Activated naive CD4-positive, alpha-beta T cell treated with anti-CD3 and anti-CD28 coated beads, Interleukin-2, amount 10 ng/mL, durations not matched to agents 7 days and 5 days (primary cell): ENCODE data around the gene MTM1.

Source experiments
- CTCF ChIA-PET: fragments of 350-600 bp; sonication (Branson Sonifier 250); formaldehyde crosslinking; loops from one replicate; lab custom pipeline; 2021; ENCODE audit warnings: antibody characterized with exemption; lab: Charles Lee
- DNase-seq: peaks from one replicate; pipeline ENCODE4 v3.0.0-alpha.2; 2020
- H3K27ac Mint-ChIP-seq: one replicate; pipeline ENCODE4 v1.8.0; 2021; ENCODE audit warnings: mild to moderate bottlenecking, moderate library complexity, mixed read lengths
- H3K27me3 Mint-ChIP-seq: one replicate; pipeline ENCODE4 v1.8.0; 2021; ENCODE audit warnings: mild to moderate bottlenecking, mixed read lengths
- H3K36me3 Mint-ChIP-seq: one replicate; pipeline ENCODE4 v1.8.0; 2021; ENCODE audit warnings: mixed read lengths
- H3K4me1 Mint-ChIP-seq: one replicate; pipeline ENCODE4 v1.8.0; 2021; ENCODE audit warnings: mixed read lengths
- H3K4me3 Mint-ChIP-seq: one replicate; pipeline ENCODE4 v1.8.0; 2021; ENCODE audit warnings: mild to moderate bottlenecking, moderate library complexity, mixed read lengths
- H3K9me3 Mint-ChIP-seq: one replicate; pipeline ENCODE4 v1.8.0; 2021; ENCODE audit warnings: mixed read lengths

MTM1 gene

GRCh38 chrX:150568320-150569154 lies at the start of gene MTM1:
TSS of gene MTM1 (plus strand) at chrX:150568621. CDS start at chrX:150592615, 23,994 bp downstream.
- peak; percentile 93 for DNase-seq
- peak within 1 kb of the TSS; percentile 82 for H3K4me3 Mint-ChIP-seq
- H3K4me1 Mint-ChIP-seq = peaks cover 36% of the 10 kb centered on the region
- CTCF ChIA-PET = interaction anchor here (1.4 kb wide), 1 partner anchor 77 kb away, joined by 3 read pairs; no protein-coding TSS in a partner anchor
- no peaks in the 10 kb centered on the region for H3K36me3 Mint-ChIP-seq
- H3K9me3 Mint-ChIP-seq = no peaks in the 10 kb centered on the region
- no peaks in the 10 kb centered on the region for H3K27me3 Mint-ChIP-seq
- peak within 1 kb of the TSS; percentile 93 for H3K27ac Mint-ChIP-seq

GRCh38 chrX:150522494-150522893 lies 45.9 kb upstream of the MTM1 start:
- H3K27ac Mint-ChIP-seq = no peak overlapping the region
- CTCF ChIA-PET = no interaction called here
- peaks cover 10% of the 10 kb centered on the region for H3K27me3 Mint-ChIP-seq
- H3K9me3 Mint-ChIP-seq = no peaks in the 10 kb centered on the region
- no peak for DNase-seq
- H3K4me1 Mint-ChIP-seq = no peaks in the 10 kb centered on the region
- no peaks in the 10 kb centered on the region for H3K36me3 Mint-ChIP-seq
- H3K4me3 Mint-ChIP-seq = no peak overlapping the region

- DNase-seq = no peak
- Mint-ChIP-seq H3K27ac (no peak overlapping the region), H3K4me1 (no peaks in the 10 kb centered on the region), H3K4me3 (no peak overlapping the region), H3K9me3 (no peaks in the 10 kb centered on the region), H3K27me3 (peaks cover 10% of the 10 kb centered on the region), H3K36me3 (no peaks in the 10 kb centered on the region)
- CTCF ChIA-PET = no interaction called here
Measured at GRCh38 chrX:150525061-150525919, 43.1 kb upstream of the MTM1 start.

GRCh38 chrX:150526692-150527091 lies 41.7 kb upstream of the MTM1 start:
- Mint-ChIP-seq H3K4me1 (no peaks in the 10 kb centered on the region), H3K27ac (no peak overlapping the region), H3K9me3 (no peaks in the 10 kb centered on the region), H3K36me3 (no peaks in the 10 kb centered on the region), H3K27me3 (peaks cover 10% of the 10 kb centered on the region), H3K4me3 (no peak overlapping the region)
- no peak for DNase-seq
- CTCF ChIA-PET = no interaction called here

- no peak for DNase-seq
- CTCF ChIA-PET = interaction anchor here (0.6 kb wide), 1 partner anchor 1147 kb away, joined by 3 read pairs; no protein-coding TSS in a partner anchor
- no peak overlapping the region for H3K4me3 Mint-ChIP-seq
- H3K9me3 Mint-ChIP-seq = no peaks in the 10 kb centered on the region
- peaks cover 10% of the 10 kb centered on the region for H3K27me3 Mint-ChIP-seq
- H3K36me3 Mint-ChIP-seq = no peaks in the 10 kb centered on the region
- H3K4me1 Mint-ChIP-seq = no peaks in the 10 kb centered on the region
- no peak overlapping the region for H3K27ac Mint-ChIP-seq
Measured at GRCh38 chrX:150527108-150527507, 41.3 kb upstream of the MTM1 start.

- peaks cover 7% of the 10 kb centered on the region for H3K9me3 Mint-ChIP-seq
- no peaks in the 10 kb centered on the region for H3K36me3 Mint-ChIP-seq
- peaks cover 5% of the 10 kb centered on the region for H3K27me3 Mint-ChIP-seq
- H3K4me3 Mint-ChIP-seq = no peak overlapping the region
- CTCF ChIA-PET = no interaction called here
- no peak for DNase-seq
- no peaks in the 10 kb centered on the region for H3K4me1 Mint-ChIP-seq
- H3K27ac Mint-ChIP-seq = no peak overlapping the region
Measured at GRCh38 chrX:150529587-150529986, 38.8 kb upstream of the MTM1 start.

- H3K9me3 Mint-ChIP-seq = peaks cover 13% of the 10 kb centered on the region
- DNase-seq = no peak
- H3K4me1 Mint-ChIP-seq = no peaks in the 10 kb centered on the region
- H3K36me3 Mint-ChIP-seq = no peaks in the 10 kb centered on the region
- H3K4me3 Mint-ChIP-seq = no peak overlapping the region
- no peak overlapping the region for H3K27ac Mint-ChIP-seq
- CTCF ChIA-PET = no interaction called here
- H3K27me3 Mint-ChIP-seq = no peaks in the 10 kb centered on the region
Measured at GRCh38 chrX:150530821-150531220, 37.6 kb upstream of the MTM1 start.

- CTCF ChIA-PET = no interaction called here
- H3K9me3 Mint-ChIP-seq = peaks cover 19% of the 10 kb centered on the region
- H3K27me3 Mint-ChIP-seq = no peaks in the 10 kb centered on the region
- H3K4me1 Mint-ChIP-seq = no peaks in the 10 kb centered on the region
- H3K4me3 Mint-ChIP-seq = no peak overlapping the region
- peaks cover 3% of the 10 kb centered on the region for H3K36me3 Mint-ChIP-seq
- no peak overlapping the region for H3K27ac Mint-ChIP-seq
- no peak for DNase-seq
Measured at GRCh38 chrX:150531467-150531866, 37.0 kb upstream of the MTM1 start.

GRCh38 chrX:150533863-150534262 lies 34.6 kb upstream of the MTM1 start:
- peaks cover 25% of the 10 kb centered on the region for H3K9me3 Mint-ChIP-seq
- CTCF ChIA-PET = no interaction called here
- peaks cover 3% of the 10 kb centered on the region for H3K36me3 Mint-ChIP-seq
- H3K4me3 Mint-ChIP-seq = no peak overlapping the region
- no peaks in the 10 kb centered on the region for H3K4me1 Mint-ChIP-seq
- no peak for DNase-seq
- H3K27me3 Mint-ChIP-seq = no peaks in the 10 kb centered on the region
- no peak overlapping the region for H3K27ac Mint-ChIP-seq

GRCh38 chrX:150536455-150537116 lies 31.8 kb upstream of the MTM1 start:
- CTCF ChIA-PET = no interaction called here
- H3K27me3 Mint-ChIP-seq = no peaks in the 10 kb centered on the region
- DNase-seq = no peak
- no peaks in the 10 kb centered on the region for H3K4me1 Mint-ChIP-seq
- H3K9me3 Mint-ChIP-seq = peaks cover 25% of the 10 kb centered on the region
- peaks cover 3% of the 10 kb centered on the region for H3K36me3 Mint-ChIP-seq
- no peak overlapping the region for H3K4me3 Mint-ChIP-seq
- H3K27ac Mint-ChIP-seq = no peak overlapping the region

- CTCF ChIA-PET = no interaction called here
- no peaks in the 10 kb centered on the region for H3K4me1 Mint-ChIP-seq
- H3K27ac Mint-ChIP-seq = no peak overlapping the region
- H3K36me3 Mint-ChIP-seq = peaks cover 3% of the 10 kb centered on the region
- H3K4me3 Mint-ChIP-seq = no peak overlapping the region
- H3K9me3 Mint-ChIP-seq = peaks cover 25% of the 10 kb centered on the region
- no peaks in the 10 kb centered on the region for H3K27me3 Mint-ChIP-seq
- DNase-seq = no peak
Measured at GRCh38 chrX:150537851-150538250, 30.6 kb upstream of the MTM1 start.

GRCh38 chrX:150540965-150541364 lies 27.5 kb upstream of the MTM1 start:
- Mint-ChIP-seq H3K27ac (no peak overlapping the region), H3K36me3 (peaks cover 3% of the 10 kb centered on the region), H3K4me3 (no peak overlapping the region), H3K9me3 (peaks cover 12% of the 10 kb centered on the region), H3K27me3 (no peaks in the 10 kb centered on the region), H3K4me1 (peaks cover 5% of the 10 kb centered on the region)
- CTCF ChIA-PET = no interaction called here
- no peak for DNase-seq

GRCh38 chrX:150542846-150543229 lies 25.6 kb upstream of the MTM1 start:
- CTCF ChIA-PET = no interaction called here

More at GRCh38 chrX:150542846-150543229, 25.6 kb upstream of the MTM1 start:
- H3K27ac Mint-ChIP-seq = no peak overlapping the region
- peaks cover 18% of the 10 kb centered on the region for H3K4me1 Mint-ChIP-seq
- no peaks in the 10 kb centered on the region for H3K36me3 Mint-ChIP-seq
- DNase-seq = no peak
- H3K9me3 Mint-ChIP-seq = no peaks in the 10 kb centered on the region
- H3K4me3 Mint-ChIP-seq = no peak overlapping the region
- H3K27me3 Mint-ChIP-seq = no peaks in the 10 kb centered on the region
